OCI-LY3 (cell line): ENCODE measurements around the gene GEN1.

Experiments
- H2AFZ ChIP-seq: fragments of 200-600, 300-600 bp; shearing (Covaris generic); 2 replicates; pipeline ENCODE4 v1.6.0; 2014; ENCODE audit warnings: antibody characterized with exemption, low read depth, low read length
- H3K27ac ChIP-seq: fragments of 200-600, 300-600 bp; sonication (generic); 2 replicates; pipeline ENCODE4 v1.5.1; 2014; ENCODE audit warnings: mild to moderate bottlenecking, low read length, moderate library complexity, mixed read lengths
- H3K27me3 ChIP-seq: fragments of 200-600, 300-600 bp; sonication (generic); 2 replicates; pipeline ENCODE4 v1.6.1; 2014; ENCODE audit warnings: low read depth, low read length, mixed read lengths
- H3K36me3 ChIP-seq: fragments of 200-600, 300-600 bp; sonication (generic); replicated peaks from 2 replicates; pipeline ENCODE3; 2014; ENCODE audit warnings: low read depth, low read length, mixed read lengths
- H3K4me1 ChIP-seq: fragments of 300-600, 200-600 bp; sonication (generic); 2 replicates; pipeline ENCODE4 v1.6.1; 2014; ENCODE audit warnings: low read length, mixed read lengths
- H3K4me2 ChIP-seq: fragments of 200-600, 300-600 bp; sonication (generic); 2 replicates; pipeline ENCODE4 v1.6.1; 2014; ENCODE audit warnings: low read length, mixed read lengths
- H3K4me3 ChIP-seq: fragments of 300-600, 200-600 bp; sonication (generic); 2 replicates; pipeline ENCODE4 v1.5.1; 2014; ENCODE audit warnings: antibody characterized with exemption, mild to moderate bottlenecking, low read length, moderate library complexity
- H3K79me2 ChIP-seq: fragments of 300-600, 200-600 bp; shearing (Covaris generic); 2 replicates; pipeline ENCODE4 v1.6.1; 2014; ENCODE audit warnings: mild to moderate bottlenecking, low read length, mixed read lengths
- H3K9ac ChIP-seq: fragments of 300-600, 200-600 bp; shearing (Covaris generic); 2 replicates; pipeline ENCODE4 v1.6.0; 2014; ENCODE audit warnings: mild to moderate bottlenecking, low read length, moderate library complexity
- H3K9me3 ChIP-seq: fragments of 200-600, 300-600 bp; shearing (Covaris generic); 2 replicates; pipeline ENCODE4 v1.6.1; 2014; ENCODE audit warnings: low read length, mixed read lengths; ENCODE audit not compliant: insufficient read depth
- H4K20me1 ChIP-seq: fragments of 200-600, 300-600 bp; sonication (generic); 2 replicates; pipeline ENCODE4 v1.6.1; 2016; ENCODE audit warnings: low read length, mixed read lengths; ENCODE audit not compliant: insufficient read depth
- EZH2phosphoT487 ChIP-seq: fragments of 200-600 bp; shearing (Covaris generic); IDR thresholded peaks from 2 replicates; pipeline ENCODE4 v1.6.1; 2018; ENCODE audit warnings: antibody characterized with exemption, mixed run types, low read depth
- TF ChIP-seq, protein P1 (sequence below): fragments of 200-600, 300-600 bp; sonication (generic); IDR thresholded peaks from 2 replicates; pipeline ENCODE4 v1.5.1; 2014; ENCODE audit warnings: antibody characterized with exemption, low read length, low read depth

The GEN1 gene

DNA sequence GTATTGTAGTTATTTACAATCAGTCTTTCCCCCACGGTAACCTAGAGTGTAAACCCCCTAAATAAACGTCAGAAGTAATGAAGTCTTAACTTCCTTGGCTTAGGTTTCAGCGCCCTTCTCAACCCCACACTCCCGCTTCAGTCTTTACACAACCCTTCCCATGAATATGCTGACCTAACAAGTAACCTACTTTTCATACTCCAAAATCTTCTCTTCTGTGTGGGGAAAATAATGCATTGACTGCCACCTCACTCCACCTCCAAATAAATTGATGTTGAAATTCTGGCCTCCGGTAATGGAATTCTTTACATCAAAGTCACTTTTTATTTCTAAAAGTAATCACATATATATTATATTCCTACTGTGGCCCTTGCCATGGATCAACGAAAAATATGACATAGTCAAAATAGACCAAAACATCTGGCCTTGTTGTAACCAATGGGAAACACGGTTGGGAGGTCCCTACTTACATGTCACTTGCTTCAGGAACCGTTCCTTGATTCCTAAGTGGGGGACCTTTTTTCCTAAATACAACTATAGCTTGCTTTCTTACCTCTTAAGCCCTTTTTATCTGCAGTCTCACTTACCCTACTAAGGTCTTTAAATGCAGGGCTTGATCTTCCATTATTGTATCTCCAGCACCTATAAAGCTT, 961 bp downstream of the GEN1 start:
- peaks cover 51% of the 10 kb centered on the region for H3K4me1 ChIP-seq
- H2AFZ ChIP-seq, result no peak overlapping the region
- H3K4me3 ChIP-seq, result peak overlapping the region; percentile 94
- H3K9me3 ChIP-seq, result no peaks in the 10 kb centered on the region
- no peaks in the 10 kb centered on the region for H3K27me3 ChIP-seq
- H4K20me1 ChIP-seq, result peaks cover 58% of the 10 kb centered on the region
- peaks cover 99% of the 10 kb centered on the region for H3K79me2 ChIP-seq
- TF ChIP-seq EZH2phosphoT487, result no peak
- TF ChIP-seq, protein P1, sequence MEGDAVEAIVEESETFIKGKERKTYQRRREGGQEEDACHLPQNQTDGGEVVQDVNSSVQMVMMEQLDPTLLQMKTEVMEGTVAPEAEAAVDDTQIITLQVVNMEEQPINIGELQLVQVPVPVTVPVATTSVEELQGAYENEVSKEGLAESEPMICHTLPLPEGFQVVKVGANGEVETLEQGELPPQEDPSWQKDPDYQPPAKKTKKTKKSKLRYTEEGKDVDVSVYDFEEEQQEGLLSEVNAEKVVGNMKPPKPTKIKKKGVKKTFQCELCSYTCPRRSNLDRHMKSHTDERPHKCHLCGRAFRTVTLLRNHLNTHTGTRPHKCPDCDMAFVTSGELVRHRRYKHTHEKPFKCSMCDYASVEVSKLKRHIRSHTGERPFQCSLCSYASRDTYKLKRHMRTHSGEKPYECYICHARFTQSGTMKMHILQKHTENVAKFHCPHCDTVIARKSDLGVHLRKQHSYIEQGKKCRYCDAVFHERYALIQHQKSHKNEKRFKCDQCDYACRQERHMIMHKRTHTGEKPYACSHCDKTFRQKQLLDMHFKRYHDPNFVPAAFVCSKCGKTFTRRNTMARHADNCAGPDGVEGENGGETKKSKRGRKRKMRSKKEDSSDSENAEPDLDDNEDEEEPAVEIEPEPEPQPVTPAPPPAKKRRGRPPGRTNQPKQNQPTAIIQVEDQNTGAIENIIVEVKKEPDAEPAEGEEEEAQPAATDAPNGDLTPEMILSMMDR, result no peak
- H3K9ac ChIP-seq, result peak overlapping the region; percentile 96
- H3K27ac ChIP-seq, result peak overlapping the region; percentile 89
- H3K36me3 ChIP-seq, result peaks cover 21% of the 10 kb centered on the region
- peak overlapping the region; percentile 81 for H3K4me2 ChIP-seq

DNA sequence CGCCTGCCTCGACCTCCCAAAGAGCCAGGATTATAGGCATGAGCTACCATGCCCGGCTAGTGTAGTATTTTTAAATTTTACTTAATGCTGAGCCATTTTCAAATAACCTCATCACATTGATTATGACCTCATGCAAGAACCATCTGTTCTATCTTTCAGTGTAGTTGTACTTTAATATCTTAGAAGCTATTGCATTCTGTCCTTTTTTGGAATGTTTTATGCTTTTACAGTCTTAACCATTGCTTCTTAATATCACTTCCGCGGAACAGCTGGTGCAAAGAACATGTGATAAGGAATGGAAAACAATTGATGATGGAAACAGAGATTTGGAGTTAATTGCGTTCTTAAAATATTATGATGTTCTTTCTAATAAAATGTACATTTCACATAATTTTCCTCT, 2.7 kb downstream of the GEN1 start:
- Histone ChIP-seq H3K4me2 (peak overlapping the region; percentile 81), H3K4me1 (peaks cover 41% of the 10 kb centered on the region), H3K9ac (peak overlapping the region; percentile 0; the same call in 1 of the 2 replicates), H4K20me1 (peaks cover 56% of the 10 kb centered on the region), H3K36me3 (peaks cover 26% of the 10 kb centered on the region), H3K9me3 (no peaks in the 10 kb centered on the region), H3K27ac (no peak overlapping the region), H3K27me3 (no peaks in the 10 kb centered on the region), H2AFZ (no peak overlapping the region), H3K79me2 (peaks cover 97% of the 10 kb centered on the region), H3K4me3 (peak overlapping the region; percentile 21)
- TF ChIP-seq, protein P1, result no peak
- TF ChIP-seq EZH2phosphoT487, result no peak

DNA sequence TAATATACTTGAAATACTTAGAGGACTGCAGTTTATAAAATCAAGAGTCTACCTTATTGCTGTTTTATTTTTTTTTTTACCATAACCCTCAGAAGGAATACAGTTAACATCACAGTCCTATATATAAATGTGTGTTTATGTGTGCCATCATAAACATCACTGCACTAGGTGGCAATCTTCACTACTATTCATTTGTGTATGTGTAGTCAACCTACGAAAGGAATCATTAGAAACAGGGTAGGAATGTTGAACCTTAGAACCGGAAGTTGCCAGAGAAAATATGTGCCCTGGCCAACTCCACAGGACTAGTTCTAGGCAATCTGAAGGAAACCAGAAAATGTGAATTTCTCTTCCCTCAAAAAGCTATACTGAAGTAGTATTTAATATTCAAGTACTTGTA, 3.4 kb downstream of the GEN1 start:
- no peaks in the 10 kb centered on the region for H3K27me3 ChIP-seq
- no peak overlapping the region for H2AFZ ChIP-seq
- no peaks in the 10 kb centered on the region for H3K9me3 ChIP-seq
- H4K20me1 ChIP-seq, result peaks cover 53% of the 10 kb centered on the region; the same call in 1 of the 2 replicates
- H3K4me3 ChIP-seq, result peak overlapping the region; percentile 21
- H3K4me1 ChIP-seq, result peaks cover 35% of the 10 kb centered on the region
- H3K9ac ChIP-seq, result peak overlapping the region; percentile 0; the same call in 1 of the 2 replicates
- H3K27ac ChIP-seq, result peak overlapping the region; percentile 18; the same call in 1 of the 2 replicates
- peaks cover 93% of the 10 kb centered on the region for H3K79me2 ChIP-seq
- peak overlapping the region; percentile 81 for H3K4me2 ChIP-seq
- no peak for TF ChIP-seq EZH2phosphoT487
- TF ChIP-seq, protein P1, result peak; percentile 28
- H3K36me3 ChIP-seq, result peaks cover 27% of the 10 kb centered on the region

DNA sequence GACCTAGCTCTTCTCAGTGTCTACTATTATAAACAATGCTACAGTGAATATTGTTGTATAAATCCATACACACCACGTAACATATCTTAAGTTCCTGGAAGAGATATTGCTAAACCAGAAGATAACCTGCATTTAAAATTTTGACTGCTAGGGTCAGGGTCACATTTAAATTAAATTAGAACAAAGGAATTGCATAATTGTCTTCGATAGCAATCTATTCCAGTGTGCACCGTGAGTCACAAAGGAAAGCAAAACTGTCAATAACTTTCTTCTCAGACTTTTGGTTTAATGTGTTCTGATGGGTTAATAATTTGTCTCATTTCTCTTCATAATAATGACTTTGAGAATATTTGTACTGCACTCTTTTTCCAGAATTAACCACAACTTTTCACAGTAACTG, 4.2 kb downstream of the GEN1 start:
- Histone ChIP-seq H3K27ac (no peak overlapping the region), H3K4me1 (peaks cover 35% of the 10 kb centered on the region), H3K4me2 (peak overlapping the region; percentile 81), H3K27me3 (no peaks in the 10 kb centered on the region), H3K9me3 (no peaks in the 10 kb centered on the region), H2AFZ (no peak overlapping the region), H3K36me3 (peaks cover 30% of the 10 kb centered on the region), H3K9ac (no peak overlapping the region), H3K79me2 (peaks cover 93% of the 10 kb centered on the region), H3K4me3 (0 out of 2 replicates have a peak overlapping the region, but pooled peaks have one; percentile 21), H4K20me1 (peaks cover 53% of the 10 kb centered on the region; the same call in 1 of the 2 replicates)
- no peak for TF ChIP-seq EZH2phosphoT487
- TF ChIP-seq, protein P1, result no peak
